ENCODE results near the gene DNAH6. TPM values are rescaled to one million over a fixed set of nuclear protein-coding genes. Genes with fewer than 3 reads are reported as not detected.
"Not testable (repeated sequence)": the region's sequence is repeated elsewhere in the genome, so short reads cannot be mapped to it uniquely, and the experiment has no call there.

The DNAH6 gene
- total RNA-seq, 1 experiment from 2014 or later = not detected

DNA sequence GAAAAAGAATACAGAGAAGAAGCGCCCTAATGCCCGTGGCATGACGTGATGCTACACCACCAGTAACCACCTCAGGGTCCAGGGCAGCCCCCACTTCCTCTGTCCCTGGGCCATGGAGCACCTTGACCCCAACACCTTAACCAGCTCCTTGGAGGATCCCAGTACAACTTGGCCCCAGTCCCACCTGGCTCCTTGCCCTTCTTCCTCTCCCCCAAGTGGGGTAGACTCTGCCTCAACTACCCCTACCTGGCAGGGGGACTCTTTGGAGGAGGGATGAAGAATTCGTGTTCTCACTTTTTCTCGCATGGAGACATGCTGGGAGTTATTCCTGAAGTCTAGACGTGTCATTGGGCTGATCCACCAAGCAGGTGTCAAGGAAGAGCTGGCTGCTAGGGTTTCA, 345.7 kb downstream of the DNAH6 start:
- no peaks in the 10 kb centered on the region for H3K9me3 ChIP-seq (ENCODE audit: low read depth, low read length, poor library complexity, severe bottlenecking)
- H3K27me3 ChIP-seq (replicated peaks; ENCODE audit: insufficient read depth, low read depth, low read length, poor library complexity) = peaks cover 12% of the 10 kb centered on the region
- BruUV-seq (replicated peaks) = no TSS peak
- H3K36me3 ChIP-seq (ENCODE audit: insufficient read depth, low read length, poor library complexity, severe bottlenecking) = no peaks in the 10 kb centered on the region
- H3K4me1 ChIP-seq (ENCODE audit: insufficient read depth, low read length, poor library complexity, severe bottlenecking) = no peaks in the 10 kb centered on the region
- ChIA-PET CTCF (no interaction called here), POLR2A (ENCODE audit: low non-redundant PET) (no interaction called here)
- TF ChIP-seq, protein P1, sequence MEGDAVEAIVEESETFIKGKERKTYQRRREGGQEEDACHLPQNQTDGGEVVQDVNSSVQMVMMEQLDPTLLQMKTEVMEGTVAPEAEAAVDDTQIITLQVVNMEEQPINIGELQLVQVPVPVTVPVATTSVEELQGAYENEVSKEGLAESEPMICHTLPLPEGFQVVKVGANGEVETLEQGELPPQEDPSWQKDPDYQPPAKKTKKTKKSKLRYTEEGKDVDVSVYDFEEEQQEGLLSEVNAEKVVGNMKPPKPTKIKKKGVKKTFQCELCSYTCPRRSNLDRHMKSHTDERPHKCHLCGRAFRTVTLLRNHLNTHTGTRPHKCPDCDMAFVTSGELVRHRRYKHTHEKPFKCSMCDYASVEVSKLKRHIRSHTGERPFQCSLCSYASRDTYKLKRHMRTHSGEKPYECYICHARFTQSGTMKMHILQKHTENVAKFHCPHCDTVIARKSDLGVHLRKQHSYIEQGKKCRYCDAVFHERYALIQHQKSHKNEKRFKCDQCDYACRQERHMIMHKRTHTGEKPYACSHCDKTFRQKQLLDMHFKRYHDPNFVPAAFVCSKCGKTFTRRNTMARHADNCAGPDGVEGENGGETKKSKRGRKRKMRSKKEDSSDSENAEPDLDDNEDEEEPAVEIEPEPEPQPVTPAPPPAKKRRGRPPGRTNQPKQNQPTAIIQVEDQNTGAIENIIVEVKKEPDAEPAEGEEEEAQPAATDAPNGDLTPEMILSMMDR (conservative IDR thresholded peaks at IDR 0.05; ENCODE audit: low read depth, low read length) = no peak
- TF ChIP-seq EZH2 (IDR thresholded peaks at IDR 0.05; ENCODE audit: borderline replicate concordance, low read depth, low read length, poor library complexity, severe bottlenecking) = no peak
- DNase-seq (ENCODE audit: low spot score) = no peak
- H3K4me3 ChIP-seq (ENCODE audit: low read depth, low read length, poor library complexity, severe bottlenecking) = no peak overlapping the region
- H3K27ac ChIP-seq (ENCODE audit: low read depth, low read length, poor library complexity, severe bottlenecking) = no peak overlapping the region
- intact Hi-C loops (cut with micrococcal nuclease; ENCODE audit: unreplicated experiment) = no loop called here

DNA sequence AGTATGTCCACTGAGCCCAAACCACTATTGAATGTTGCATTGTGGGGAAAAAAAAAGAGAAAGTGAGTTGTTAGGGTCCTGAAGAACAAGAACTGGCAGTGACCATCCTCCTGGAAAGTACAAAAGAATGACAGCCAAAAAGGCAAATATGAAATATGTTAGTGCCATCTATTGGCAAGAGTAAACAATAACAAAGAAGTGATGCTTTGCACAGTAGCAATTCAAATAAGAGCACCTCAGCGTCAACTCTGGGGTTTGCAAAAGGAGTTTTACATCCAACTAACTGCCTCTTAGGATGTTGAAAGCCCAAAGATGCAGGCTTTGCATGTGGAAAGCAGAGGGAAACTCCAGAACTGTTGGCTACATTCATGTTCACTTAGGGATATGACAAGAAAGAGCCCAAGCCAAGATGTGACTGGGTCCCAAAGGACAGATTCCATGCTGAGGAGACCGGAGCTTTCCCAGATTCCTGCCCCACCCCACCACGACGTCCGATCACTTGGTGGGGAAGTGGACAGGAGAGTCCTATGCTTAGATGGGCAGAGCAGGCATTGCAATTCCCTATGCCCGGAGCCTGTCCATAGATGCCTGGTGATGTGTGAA, 349.0 kb downstream of the DNAH6 start:
- intact Hi-C loops (cut with micrococcal nuclease; ENCODE audit: unreplicated experiment) = no loop called here
- ChIA-PET POLR2A (ENCODE audit: low non-redundant PET) (no interaction called here), CTCF (no interaction called here)
- TF ChIP-seq, protein P1 (conservative IDR thresholded peaks at IDR 0.05; ENCODE audit: low read depth, low read length) = peak; percentile 49
- TF ChIP-seq EZH2 (IDR thresholded peaks at IDR 0.05; ENCODE audit: borderline replicate concordance, low read depth, low read length, poor library complexity, severe bottlenecking) = no peak
- DNase-seq (ENCODE audit: low spot score) = peak; percentile 37
- no peak overlapping the region for H3K4me3 ChIP-seq (ENCODE audit: low read depth, low read length, poor library complexity, severe bottlenecking)
- H3K36me3 ChIP-seq (ENCODE audit: insufficient read depth, low read length, poor library complexity, severe bottlenecking) = no peaks in the 10 kb centered on the region
- H3K9me3 ChIP-seq (ENCODE audit: low read depth, low read length, poor library complexity, severe bottlenecking) = no peaks in the 10 kb centered on the region
- no TSS peak for BruUV-seq (replicated peaks)
- H3K27ac ChIP-seq (ENCODE audit: low read depth, low read length, poor library complexity, severe bottlenecking) = no peak overlapping the region
- H3K4me1 ChIP-seq (ENCODE audit: insufficient read depth, low read length, poor library complexity, severe bottlenecking) = no peaks in the 10 kb centered on the region
- peaks cover 18% of the 10 kb centered on the region for H3K27me3 ChIP-seq (replicated peaks; ENCODE audit: insufficient read depth, low read depth, low read length, poor library complexity)

DNA sequence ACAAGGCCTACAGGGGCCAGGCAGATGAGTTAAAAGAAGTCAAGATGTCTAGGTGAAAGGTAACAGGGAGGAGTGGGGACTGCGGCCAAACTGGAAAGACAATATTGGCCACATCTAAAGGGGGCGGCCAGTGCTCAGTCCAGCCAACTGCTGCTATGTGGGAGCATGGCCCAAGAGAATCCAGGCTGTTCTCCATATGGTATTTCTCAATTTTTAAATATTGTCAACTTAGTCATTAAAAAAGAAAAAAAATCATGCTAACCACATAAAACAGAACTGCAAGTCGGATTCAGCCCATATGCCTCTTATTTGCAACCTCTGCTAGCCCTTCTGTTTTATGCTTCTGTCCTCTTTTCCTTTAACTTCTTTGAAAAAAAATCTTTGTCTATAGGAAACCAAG, 349.8 kb downstream of the DNAH6 start:
- no peak for DNase-seq (ENCODE audit: low spot score)
- intact Hi-C loops (cut with micrococcal nuclease; ENCODE audit: unreplicated experiment) = no loop called here
- TF ChIP-seq, protein P1 (conservative IDR thresholded peaks at IDR 0.05; ENCODE audit: low read depth, low read length) = no peak
- H3K4me1 ChIP-seq (ENCODE audit: insufficient read depth, low read length, poor library complexity, severe bottlenecking) = no peaks in the 10 kb centered on the region
- no peak overlapping the region for H3K27ac ChIP-seq (ENCODE audit: low read depth, low read length, poor library complexity, severe bottlenecking)
- H3K4me3 ChIP-seq (ENCODE audit: low read depth, low read length, poor library complexity, severe bottlenecking) = no peak overlapping the region
- no peaks in the 10 kb centered on the region for H3K9me3 ChIP-seq (ENCODE audit: low read depth, low read length, poor library complexity, severe bottlenecking)
- BruUV-seq (replicated peaks) = no TSS peak
- CTCF ChIA-PET = no interaction called here
- no peaks in the 10 kb centered on the region for H3K36me3 ChIP-seq (ENCODE audit: insufficient read depth, low read length, poor library complexity, severe bottlenecking)
- POLR2A ChIA-PET (ENCODE audit: low non-redundant PET) = no interaction called here
- peaks cover 18% of the 10 kb centered on the region for H3K27me3 ChIP-seq (replicated peaks; ENCODE audit: insufficient read depth, low read depth, low read length, poor library complexity)

DNA sequence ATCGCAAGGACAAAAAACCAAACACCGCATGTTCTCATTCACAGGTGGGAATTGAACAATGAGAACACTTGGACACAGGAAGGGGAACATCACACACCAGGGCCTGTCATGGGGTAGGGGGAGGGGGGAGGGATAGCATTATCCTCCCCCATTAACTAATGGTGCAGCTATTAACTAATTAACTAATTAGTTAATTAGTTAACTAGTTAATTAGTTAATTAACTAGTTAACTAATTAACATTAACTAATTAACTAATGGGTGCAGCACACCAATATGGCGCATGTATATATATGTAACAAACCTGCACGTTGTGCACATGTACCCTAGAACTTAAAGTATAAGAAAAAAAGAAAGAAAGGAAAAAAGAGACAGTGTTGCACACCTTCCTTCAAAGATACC, 352.0 kb downstream of the DNAH6 start:
- H3K9me3 ChIP-seq (ENCODE audit: low read depth, low read length, poor library complexity, severe bottlenecking); BruUV-seq (replicated peaks); DNase-seq (ENCODE audit: low spot score); CTCF ChIA-PET; intact Hi-C loops (cut with micrococcal nuclease; ENCODE audit: unreplicated experiment); H3K36me3 ChIP-seq (ENCODE audit: insufficient read depth, low read length, poor library complexity, severe bottlenecking); H3K27ac ChIP-seq (ENCODE audit: low read depth, low read length, poor library complexity, severe bottlenecking); H3K4me3 ChIP-seq (ENCODE audit: low read depth, low read length, poor library complexity, severe bottlenecking); POLR2A ChIA-PET (ENCODE audit: low non-redundant PET); H3K4me1 ChIP-seq (ENCODE audit: insufficient read depth, low read length, poor library complexity, severe bottlenecking): not testable (repeated sequence)
- peaks cover 22% of the 10 kb centered on the region for H3K27me3 ChIP-seq (replicated peaks; ENCODE audit: insufficient read depth, low read depth, low read length, poor library complexity)
